Hindlimb muscle (tissue), 1 donor: Measurements from ENCODE around the gene CNDP2. TPM values are rescaled to one million over a fixed set of nuclear protein-coding genes. Genes with fewer than 3 reads are reported as not detected.
"Not testable (repeated sequence)": the region's sequence is repeated elsewhere in the genome, so short reads cannot be mapped to it uniquely, and the experiment has no call there.

Experiments used
- DNase-seq: peaks from one replicate; pipeline ENCODE4 v3.0.0-alpha.2; 2013
- polyA plus RNA-seq: library from polyadenylated mRNA; unstranded; fragments of 120-200 nt; gene quantifications from one replicate; pipeline ENCODE4 v1.2.1, GENCODE V29; 2013; ENCODE audit not compliant: insufficient read length

The CNDP2 gene
- polyA plus RNA-seq, 1 donor = 55.1 TPM

DNA sequence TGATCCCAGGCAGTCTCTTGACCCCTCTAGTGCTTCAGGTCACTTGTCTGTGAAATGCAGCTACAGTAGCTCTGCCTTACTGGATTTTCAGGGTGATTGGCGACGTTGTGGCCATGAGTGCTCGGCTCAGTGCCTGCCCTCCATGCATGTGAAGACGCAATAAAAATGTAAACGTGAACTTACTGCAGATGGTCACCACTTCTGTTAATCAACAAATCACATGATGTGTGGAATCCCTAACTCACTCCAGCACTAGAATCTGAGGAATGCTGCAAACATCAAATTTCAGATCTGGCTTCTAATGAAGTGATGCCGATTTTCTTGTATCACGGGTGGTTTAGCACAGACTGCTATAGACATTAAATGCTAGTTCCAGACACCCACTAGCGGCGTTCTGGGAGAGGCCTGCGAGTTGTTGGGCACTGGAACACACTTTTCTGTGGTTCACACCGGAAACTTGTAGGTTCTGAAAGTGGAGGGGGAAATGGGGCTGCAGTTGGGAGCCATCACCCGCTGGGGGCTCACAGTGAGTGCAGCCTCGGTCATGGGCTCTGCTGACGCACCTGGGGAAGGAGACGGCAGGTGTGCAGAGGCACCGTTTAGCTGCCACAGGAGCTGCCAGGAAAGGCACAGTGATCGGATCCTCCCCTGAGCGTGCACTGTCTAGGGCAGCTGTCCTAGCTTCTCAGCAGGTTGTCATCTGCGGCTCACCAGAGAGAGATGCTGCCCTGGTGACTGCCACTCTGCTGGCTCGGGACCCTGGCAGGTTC lies 44.7 kb downstream of the CNDP2 start:
- DNase-seq = no peak

DNA sequence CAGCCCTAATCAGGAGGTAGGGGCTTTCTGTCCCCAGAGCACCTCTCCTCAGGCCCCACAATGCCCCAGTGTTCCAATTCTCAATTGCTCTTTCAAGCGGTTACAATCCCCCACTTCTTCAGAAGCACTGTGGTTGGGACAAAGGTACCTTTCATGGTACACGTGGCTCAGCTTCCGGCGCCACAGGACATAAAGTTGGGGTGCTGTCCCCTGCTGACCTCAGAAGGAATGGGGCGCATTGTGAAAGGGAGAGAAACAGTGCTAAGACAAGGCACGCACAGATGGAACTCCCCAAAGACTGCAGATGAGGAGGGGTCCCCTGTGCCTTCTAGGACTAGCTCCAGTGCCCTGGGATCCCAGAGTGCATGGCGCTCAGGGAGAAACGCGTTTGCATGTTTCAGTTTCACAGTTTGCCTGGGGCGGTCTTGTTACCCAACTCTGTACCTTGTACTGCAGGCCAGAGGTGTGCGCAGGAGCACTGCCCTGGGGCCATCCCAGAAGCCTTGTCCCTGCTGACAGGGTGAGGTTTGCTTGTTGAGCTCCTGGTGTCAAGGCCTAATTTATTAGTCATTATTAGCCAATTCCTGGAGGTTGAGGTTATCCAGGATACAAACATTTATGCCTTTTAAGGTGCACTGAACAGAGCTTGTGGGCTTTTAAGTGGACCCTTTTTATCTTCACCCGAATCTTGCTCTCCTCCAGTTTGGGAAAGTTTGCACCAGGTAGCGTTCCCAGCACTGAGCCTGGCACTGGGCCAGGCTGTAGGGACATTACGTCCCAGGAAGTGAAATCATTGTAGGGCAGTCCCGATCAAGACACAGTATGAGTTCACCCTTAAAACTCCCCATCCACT lies 45.8 kb downstream of the CNDP2 start:
- no peak for DNase-seq

DNA sequence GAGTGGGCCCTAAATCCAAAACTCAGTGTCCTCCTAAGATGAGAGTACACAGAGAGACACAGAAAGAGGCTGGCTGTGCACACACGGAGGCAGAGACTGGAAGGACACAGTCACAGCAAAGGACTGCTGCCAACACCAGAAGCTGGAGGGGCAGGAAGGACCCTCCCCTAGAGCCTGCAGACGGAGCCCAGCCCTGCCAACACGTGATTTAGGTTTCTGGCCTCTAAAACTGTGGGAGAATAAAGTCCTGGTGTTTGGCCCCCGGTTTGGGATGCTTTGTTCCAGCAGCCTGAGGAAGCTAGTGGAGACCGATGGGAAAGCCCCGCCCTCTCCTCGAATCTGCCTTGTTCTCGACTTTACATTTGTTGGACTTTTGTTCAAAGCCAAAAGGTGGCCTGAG lies 48.7 kb downstream of the CNDP2 start:
- no peak for DNase-seq

DNA sequence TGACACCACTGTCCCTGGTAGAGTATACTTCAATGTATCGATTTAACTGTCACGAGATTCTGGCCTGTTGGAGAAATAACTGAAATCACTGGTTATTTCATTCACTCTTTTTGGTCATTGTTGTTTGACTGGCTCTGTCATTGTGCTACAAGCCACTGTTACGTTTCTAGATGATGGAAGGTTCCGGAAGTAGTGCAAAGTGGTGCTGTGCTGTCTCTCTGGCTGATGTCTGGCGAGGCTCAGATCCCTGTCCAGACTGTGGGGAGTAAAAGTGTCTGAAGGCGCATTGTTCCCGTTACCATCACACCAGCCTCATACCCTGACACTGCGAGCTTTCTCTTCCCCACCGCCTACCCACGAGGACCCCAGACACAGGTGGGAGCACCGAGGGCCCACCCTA lies 49.8 kb downstream of the CNDP2 start:
- no peak for DNase-seq

DNA sequence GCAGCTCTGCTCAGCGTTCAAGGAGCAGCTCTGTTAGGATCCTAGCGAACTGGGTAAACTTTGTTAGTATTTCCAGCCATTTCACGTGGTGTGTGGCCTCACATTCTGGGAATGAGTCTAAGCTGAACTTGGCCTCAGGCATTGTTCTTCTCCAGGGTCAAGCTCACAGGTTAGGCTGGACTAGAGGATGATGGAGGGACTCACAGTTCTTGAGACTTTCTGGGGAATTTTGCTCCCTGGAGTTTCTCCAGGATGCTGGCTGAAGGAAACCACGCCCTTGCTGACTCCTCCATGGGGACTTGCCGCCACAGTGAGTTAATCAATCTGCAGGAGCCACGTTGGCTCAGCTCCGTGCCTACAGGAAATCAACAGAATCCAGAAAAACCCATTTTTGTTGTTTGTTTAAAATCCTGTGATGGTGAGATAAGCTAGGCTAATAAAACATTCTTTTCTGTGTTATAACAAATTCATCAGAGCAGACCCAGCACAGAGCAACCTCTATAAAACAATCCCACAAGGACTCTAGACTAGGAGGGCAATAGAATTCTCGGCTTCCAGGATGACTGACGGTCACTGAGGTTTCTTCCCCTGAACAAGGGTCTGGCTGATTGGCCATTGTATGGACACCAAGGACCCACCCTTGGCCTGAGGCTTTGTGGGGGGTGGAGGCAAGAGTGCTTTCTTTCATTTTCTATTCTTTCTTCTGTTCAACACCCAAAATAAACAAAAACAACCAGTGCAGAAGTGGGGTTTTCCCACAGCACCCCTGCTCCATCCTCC lies 50.8 kb downstream of the CNDP2 start:
- no peak for DNase-seq

DNA sequence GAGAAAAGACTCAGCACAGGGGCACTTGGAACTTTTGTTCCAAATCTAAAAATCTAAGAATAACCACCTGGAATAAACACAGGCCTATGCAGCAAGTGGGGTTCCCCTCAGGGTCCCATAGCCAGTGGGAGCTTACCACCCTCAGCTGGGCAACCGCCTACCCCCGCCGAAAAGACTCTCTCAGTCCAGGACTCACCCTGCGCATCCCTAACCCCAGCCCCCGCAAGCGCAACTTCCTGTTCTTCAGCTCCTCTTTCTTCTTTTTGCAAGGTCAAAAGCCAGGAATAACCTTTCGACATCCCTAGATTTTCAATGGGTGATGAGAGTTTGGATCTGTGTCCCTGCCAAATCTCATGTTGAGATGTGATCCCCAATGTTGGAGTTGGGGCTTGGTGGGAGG lies 51.7 kb downstream of the CNDP2 start:
- no peak for DNase-seq

DNA sequence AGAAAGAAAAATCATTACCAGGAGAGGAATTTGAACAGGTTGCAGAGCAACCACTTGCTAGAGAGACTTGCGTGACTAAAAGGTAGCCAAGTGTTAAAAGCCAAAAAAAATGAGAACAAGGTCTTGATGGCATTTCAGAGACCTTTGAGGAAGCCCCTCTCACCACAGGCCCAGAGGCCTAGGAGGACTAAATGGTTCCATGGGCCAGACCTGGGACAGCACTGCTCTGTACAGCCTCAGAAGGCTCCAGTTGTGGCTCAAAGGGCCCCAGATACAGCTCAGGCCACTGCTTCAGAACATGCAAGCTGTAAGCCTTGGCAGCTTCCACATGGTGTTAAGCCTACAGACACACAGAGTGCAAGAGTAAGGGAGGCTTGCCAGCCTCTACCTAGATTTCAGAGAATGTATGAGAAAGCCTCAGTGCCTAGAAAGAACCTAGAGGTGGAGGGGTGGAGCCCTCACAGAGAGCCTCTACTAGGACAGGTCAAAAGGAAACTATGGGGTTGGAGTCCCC lies 53.5 kb downstream of the CNDP2 start:
- DNase-seq = no peak

DNA sequence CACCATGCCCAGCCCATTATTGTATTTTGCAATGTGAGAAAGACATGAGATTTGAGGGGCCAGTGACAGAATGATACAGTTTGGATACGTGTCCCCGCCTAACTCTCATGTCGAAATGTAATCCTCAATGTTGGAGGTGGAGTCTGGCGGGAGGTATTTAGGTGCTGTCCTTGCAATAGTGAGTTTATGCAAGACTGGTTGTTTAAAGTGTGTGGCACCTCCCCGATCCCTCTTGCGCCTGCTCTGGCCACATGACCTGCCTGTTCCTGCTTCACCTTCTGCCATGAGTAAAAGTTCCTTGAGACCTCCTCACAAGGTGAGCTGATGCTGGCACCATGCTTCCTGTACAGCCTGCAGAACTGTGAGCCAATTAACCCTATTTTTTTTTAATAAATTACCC lies 54.7 kb downstream of the CNDP2 start:
- DNase-seq = no peak

DNA sequence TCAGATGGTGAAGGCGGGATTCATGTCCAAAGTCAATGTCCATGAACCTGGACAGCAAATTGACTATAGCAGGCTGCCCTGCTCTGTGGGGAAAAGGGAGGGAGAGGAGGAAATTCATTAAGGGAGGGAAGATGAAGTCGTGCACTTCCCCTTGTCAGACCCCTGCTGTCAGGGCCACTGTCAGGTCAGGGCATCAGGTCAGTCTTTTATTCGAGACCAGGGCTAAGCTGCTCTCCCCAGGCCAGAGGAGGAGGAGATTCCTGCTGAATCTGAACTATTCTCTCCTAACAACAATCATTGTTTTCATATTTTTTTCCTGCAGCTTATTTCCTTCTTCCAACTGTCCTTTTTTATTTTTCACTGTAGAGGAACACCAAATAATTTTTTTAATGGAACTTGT lies 55.3 kb downstream of the CNDP2 start:
- no peak for DNase-seq

DNA sequence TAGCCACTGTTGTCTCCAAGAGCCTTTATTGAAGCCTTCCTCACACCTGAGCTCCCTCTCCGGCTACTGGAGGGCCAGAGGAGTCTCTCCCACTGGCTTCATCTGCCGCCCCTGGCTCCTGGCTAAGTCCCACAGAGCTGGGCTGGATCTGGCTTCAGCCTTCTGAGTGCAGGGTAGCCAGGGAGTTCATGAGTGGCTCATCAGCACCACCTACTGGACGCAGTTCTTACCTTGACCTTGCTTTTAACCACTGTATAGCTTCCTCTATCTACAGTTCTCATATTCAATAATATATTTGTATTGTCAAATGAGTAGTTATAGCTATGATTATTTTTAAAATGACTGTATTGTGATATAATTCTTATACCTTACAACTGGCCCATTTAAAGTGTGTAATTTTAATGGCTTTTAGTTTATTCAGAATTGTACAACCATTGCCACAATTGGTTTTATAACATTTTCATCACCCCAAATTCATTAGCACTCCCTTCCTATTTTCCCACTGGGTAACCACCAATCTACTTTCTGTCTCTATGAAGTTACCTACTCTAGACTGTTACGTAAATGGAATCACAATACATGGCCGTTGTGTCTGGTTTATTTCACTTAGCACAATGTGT lies 55.9 kb downstream of the CNDP2 start:
- DNase-seq = peak; percentile 85

DNA sequence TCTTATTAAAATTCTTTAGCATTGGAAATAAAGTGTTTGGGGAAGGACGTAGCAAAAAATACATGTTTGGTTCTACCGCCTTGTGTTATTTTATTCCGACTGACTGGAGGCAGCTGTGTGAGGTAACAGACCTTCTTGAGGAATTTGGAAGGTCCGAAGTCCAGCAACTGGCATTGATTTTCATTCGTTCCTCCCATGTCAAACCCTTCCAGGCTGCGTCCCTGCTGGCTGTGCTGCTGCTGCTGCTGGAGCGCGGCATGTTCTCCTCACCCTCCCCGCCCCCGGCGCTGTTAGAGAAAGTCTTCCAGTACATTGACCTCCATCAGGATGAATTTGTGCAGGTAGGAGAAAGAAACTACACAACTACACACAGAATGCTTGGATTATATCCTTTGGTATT lies 60.0 kb downstream of the CNDP2 start:
- DNase-seq = no peak

DNA sequence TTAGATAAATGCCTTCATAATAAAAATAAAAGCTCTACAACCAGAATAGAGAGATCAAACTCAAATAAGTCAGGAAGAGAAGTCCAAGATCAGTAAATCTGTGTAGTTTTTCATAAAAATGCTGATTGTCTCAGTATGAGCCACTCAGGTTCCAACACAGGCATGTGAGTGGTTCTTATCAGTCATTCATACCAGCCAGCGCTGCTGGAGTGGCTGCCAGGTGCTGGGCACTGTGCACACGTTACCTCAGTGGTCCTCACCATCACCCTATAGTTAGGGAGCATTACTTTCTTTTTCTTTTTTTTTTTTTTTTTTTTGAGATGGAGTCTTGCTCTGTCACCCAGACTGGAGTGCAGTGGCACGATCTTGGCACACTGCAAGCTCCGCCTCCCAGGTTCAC lies 61.9 kb downstream of the CNDP2 start:
- DNase-seq = no peak

DNA sequence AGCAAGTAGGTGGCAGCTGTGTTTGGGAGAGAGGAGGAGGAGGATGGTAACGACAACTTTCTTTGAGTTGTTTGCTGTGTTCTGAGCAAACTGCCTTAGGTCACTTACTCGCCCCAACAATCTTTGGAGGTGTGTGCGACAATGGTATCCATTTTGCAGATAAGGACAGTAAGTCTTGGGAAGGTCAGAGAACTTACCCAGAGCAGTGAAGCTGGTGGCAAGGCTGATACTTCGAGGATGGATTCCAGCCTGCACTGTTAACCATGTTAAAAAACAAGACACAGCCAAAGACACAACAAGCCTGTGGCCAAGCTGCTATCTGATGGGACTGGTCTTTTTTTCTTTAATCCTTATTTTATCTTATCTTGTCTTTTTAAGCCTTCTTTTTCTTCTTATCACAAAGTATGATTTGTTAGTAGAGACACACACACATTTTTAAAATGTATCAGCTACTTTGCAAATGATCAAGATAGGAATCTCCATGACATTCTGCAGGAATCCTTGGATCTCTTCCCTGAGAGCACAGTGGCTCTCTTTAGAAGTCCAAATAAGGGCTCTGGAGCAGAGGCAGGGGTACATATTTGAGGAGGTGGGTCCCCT lies 66.1 kb downstream of the CNDP2 start:
- no peak for DNase-seq

DNA sequence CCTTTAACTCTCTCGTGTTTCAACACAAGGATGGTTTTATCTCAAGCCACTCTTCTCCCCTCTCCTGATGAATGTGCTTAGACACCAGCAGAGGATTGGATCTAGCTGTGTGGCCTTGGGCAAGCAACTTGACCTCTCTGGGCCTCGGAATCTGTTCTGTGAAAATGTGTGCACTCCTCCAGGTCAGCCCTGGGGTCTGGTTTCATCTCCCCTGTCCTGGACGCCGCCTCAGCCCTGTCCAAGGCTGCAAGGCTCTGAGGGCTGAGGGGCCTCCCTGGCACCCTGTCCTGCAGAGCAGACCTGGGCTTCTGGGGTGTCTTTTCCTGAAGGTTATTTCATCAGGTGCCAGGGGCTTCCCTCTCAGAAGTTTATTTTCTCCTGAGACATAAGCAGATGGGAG lies 66.6 kb downstream of the CNDP2 start:
- no peak for DNase-seq

DNA sequence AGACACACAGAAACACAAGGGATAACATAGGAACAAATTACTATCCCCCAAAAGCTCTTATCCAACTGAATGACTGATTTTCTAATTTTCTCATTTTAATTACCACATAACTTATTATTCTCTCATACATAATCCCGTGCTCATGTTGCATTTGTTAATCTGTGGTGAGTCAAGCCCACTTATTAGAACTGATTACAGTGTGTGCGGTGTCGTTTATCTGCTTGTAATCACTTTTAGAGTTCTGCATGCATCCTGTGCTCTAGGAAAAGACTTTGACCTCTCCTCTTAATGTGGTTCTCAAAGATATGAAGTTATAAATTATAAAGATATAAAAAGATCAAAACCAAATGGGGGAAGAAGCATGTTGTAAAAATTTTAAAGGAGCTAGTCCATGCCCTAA lies 67.8 kb downstream of the CNDP2 start:
- no peak for DNase-seq

DNA sequence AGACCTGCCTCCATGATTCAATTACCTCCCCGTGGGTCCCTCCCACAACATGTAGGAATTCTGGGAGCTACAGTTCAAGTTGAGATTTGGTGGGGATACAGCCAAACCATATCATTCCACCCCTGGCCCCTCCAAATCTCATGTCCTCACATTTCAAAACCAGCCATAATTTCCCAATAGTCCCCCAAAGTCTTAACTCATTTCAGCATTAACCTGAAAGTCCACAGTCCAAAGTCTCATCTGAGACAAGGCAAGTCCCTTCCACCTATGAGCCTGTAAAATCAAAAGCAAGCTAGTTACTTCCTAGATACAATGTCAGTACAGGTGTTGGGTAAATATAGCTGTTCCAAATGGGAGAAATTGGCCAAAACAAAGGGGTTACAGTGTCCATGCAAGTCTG lies 69.0 kb downstream of the CNDP2 start:
- DNase-seq = not testable (repeated sequence)

DNA sequence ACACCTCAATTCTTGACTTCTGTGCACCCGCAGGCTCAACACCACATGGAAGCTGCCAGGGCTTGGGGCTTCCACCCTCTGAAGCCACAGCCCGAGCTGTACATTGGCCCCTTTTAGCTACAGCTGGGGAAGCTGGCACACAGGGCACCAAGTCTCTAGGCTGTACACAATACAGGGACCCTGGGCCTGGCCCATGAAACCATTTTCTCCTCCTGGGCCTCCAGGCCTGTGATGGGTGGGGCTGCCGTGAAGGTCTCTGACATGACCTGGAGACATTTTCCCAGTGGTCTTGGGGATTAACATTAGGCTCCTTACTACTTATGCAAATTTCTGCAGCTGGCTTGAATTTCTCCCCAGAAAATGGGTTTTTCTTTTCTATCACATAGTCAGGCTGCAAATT lies 69.8 kb downstream of the CNDP2 start:
- not testable (repeated sequence) for DNase-seq

DNA sequence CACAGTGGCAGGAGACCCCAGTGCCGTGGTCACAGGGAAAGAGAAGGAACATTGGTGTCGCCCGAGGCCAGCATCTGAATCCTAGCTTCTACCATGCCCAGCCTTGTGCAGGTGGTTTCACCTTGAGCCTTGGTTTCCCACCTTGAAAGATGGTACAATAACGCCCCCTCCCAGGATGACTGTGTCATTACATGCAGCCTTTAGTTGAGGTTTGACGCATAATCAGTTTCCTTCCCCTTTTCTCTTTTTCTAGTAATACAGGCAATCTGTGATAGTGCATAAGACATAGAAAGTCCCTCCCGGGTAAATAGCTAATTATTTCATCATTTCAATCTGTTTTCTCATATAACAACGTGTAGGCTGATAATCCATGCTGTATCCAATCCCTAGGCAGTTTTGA lies 71.7 kb downstream of the CNDP2 start:
- no peak for DNase-seq

DNA sequence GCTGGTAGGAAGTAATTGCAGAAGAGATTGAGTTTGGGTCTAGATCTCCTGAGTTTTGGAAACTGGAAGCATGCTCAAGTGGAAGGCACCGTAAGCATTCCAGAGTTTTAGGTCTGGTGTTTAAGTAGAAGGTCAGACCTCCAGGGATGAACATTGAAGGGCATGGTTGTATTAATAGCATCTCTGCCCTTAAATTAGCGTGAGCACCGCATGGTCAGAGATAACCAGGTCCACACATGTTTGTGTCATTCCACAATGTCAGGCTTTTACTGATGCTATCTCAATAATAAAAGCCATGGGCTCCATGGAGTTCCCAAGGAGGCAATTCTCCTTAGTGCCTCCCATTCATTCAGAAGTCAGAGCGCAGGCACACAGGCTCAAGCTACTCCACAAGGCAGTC lies 73.2 kb downstream of the CNDP2 start:
- DNase-seq = no peak

DNA sequence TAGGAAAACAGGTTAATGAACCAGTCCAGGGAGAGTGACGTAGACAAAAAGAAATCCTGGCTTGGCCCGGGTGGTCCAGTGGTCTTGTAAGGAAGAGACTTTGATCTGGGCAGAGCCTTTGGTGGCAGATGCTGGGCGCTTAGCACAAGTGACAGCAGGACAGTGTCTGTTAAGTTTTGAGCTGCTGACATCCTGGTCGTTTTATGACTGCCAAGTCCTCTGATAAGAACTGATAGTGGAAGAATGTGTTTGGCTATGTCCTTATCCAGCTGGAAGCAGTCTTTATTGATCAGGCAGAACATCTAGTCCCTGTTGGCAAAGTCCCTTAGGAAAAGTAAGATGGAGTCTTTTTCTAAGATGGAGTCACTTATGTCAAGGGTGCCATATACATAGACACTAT lies 74.1 kb downstream of the CNDP2 start:
- no peak for DNase-seq

DNA sequence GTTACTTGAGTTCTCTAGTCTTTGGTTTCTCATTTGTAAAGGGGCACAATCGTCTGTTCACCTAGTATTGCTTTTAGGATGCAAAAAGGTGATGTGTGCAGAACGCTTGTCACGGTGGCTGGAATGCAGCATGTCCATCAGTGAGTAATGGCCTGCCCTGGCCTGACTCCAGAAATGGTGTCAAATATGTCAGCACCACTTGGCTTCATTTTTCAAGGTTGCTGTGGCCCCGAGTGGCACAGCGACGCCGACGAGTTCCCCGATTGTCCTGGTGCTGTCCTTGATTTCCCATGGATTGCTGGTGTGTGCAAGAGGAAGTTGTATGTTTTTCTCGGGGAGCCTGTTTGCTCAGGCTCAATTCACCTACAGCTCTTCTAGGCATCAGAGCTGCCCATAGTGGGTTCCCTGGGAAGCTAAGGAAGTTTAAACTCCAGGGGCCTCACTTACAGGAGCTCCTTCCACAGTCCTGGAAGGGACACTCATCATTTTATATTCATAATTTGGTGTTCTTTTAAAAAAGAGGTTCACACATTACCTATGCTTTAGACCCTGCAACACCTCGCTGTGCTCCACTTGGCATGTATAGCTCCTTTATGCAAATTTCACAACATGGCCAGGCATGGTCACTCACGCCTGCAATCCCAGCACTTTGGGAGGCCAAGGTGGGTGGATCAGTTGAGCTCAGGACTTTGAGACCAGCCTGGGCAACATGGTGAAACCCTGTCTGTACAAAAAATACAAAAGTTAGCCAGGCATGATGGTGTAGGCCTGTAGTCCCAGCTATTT lies 75.9 kb downstream of the CNDP2 start:
- no peak for DNase-seq
